HAP-1 (cell line): ENCODE results near the gene POLR2L.
A peak's percentile ranks its signal among the peaks of the same experiment; 100 is the strongest.

ENCODE experiments used
- DNase-seq, 2 experiments: peaks; one replicate each; pipeline ENCODE4 v3.0.0-alpha.2; 2016 to 2020; ENCODE audit warnings: low spot score in 2 of 2
- H3K27me3 ChIP-seq: fragments of 250-450 bp; sonication (Bioruptor Pico); 2 replicates; pipeline ENCODE4 v1.5.1; 2020; ENCODE audit warnings: low read depth, mild to moderate bottlenecking, moderate library complexity
- H3K36me3 ChIP-seq: fragments of 250-450 bp; sonication (Bioruptor Pico); replicated peaks from 2 replicates; pipeline ENCODE4 v1.5.1; 2020; ENCODE audit warnings: mild to moderate bottlenecking
- H3K4me1 ChIP-seq: fragments of 250-450 bp; sonication (Bioruptor Pico); 2 replicates; pipeline ENCODE4 v1.5.1; 2020; ENCODE audit warnings: mild to moderate bottlenecking
- H3K4me3 ChIP-seq: fragments of 250-450 bp; sonication (Bioruptor Pico); 2 replicates; pipeline ENCODE4 v1.5.1; 2020; ENCODE audit warnings: mild to moderate bottlenecking, moderate library complexity
- H3K9me3 ChIP-seq: fragments of 250-450 bp; sonication (Bioruptor Pico); 2 replicates; pipeline ENCODE4 v1.5.1; 2020; ENCODE audit warnings: mild to moderate bottlenecking, moderate library complexity
- in situ Hi-C: fragments of 300-500 bp; cut with MboI; formaldehyde crosslinking; loops from 3 replicates; pipeline ENCODE4 v1.14.3; 2020; ENCODE audit warnings: low sequenced_read_pairs, inconsistent platforms, mixed read lengths

The POLR2L gene

DNA sequence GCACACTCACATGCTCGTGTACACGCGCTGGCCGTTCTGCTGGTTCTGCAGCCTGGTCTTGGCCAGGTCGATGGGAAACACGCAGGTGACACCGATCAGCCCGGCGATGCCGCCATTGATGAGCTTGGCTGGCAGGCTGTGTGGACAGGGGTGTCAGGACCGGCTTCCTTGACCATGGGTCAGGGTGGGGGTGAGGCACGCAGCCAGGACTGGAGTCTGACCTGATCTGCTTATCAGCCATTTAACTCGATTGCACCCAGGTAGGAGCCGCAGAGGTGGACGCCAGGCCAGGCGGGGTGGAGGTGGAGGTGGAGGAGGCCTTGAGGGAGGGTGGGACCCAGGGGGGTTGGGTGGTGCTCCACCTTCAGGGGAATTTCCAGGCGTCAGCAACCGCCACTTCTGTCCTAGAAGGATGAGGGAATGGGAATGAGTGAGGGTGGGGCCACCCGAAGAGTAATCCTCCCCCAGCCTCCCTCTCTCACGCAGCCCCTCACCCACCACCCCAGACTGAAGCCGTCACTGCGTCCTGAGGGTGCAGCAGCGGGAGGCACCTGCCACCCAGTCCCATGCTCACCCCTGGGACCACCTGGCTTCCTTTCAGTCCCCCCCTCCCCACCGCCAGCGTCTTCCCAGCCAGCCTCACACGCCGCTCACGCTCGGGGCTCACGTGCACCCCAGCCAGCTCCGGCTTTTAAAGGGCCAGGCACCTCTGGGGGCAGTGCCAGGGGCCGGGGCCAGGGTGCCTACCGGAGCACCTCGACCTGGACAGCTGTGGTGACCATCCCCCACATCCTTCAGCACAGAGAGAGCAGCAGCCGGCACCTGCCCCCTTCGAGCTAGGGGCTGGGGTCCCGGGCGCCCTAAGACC lies 47.3 kb downstream of the POLR2L start:
- peaks cover 12% of the 10 kb centered on the region for H3K4me1 ChIP-seq
- H3K4me3 ChIP-seq = no peak overlapping the region
- no peaks in the 10 kb centered on the region for H3K9me3 ChIP-seq
- peaks cover 35% of the 10 kb centered on the region for H3K36me3 ChIP-seq
- H3K27me3 ChIP-seq = no peaks in the 10 kb centered on the region
- no peak for DNase-seq
- in situ Hi-C loops = no loop called here

GRCh38 chr11:794013-794765 lies 48.1 kb downstream of the POLR2L start:
- in situ Hi-C loops = no loop called here

DNA sequence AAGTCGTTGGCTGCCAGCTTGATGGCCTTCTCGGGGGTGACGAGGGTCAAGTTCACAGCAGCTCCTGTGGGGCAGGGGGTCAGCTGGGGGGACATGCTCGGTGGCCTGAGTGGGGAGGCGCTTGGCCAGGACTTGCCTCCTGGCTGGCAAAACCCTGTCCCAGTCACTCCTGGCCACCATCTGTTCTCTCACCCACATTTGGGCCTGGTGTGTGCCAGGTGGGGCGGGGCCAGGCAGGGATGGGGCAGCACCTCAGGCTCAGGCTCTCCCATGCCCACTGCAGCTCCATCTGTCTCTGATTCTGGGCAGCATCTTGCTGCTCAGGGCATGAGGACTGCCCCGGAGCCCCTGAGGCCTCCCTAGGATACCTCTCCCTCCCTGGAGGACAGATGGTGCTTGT lies 48.8 kb downstream of the POLR2L start:
- in situ Hi-C loops = no loop called here

More at GRCh38 chr11:794013-794765, 48.1 kb downstream of the POLR2L start:
- H3K9me3 ChIP-seq = no peaks in the 10 kb centered on the region
- no peak overlapping the region for H3K4me3 ChIP-seq
- DNase-seq = no peak
- peaks cover 27% of the 10 kb centered on the region for H3K36me3 ChIP-seq
- no peaks in the 10 kb centered on the region for H3K27me3 ChIP-seq
- H3K4me1 ChIP-seq = peaks cover 12% of the 10 kb centered on the region

GRCh38 chr11:792873-793272 lies 49.5 kb downstream of the POLR2L start:
- Histone ChIP-seq H3K4me1 (peaks cover 12% of the 10 kb centered on the region), H3K4me3 (no peak overlapping the region), H3K36me3 (peaks cover 24% of the 10 kb centered on the region), H3K9me3 (no peaks in the 10 kb centered on the region), H3K27me3 (no peaks in the 10 kb centered on the region)
- no peak for DNase-seq
- in situ Hi-C loops = no loop called here

More for the DNA sequence above, 48.8 kb downstream of the POLR2L start:
- no peak for DNase-seq
- H3K27me3 ChIP-seq = no peaks in the 10 kb centered on the region
- H3K9me3 ChIP-seq = no peaks in the 10 kb centered on the region
- H3K4me3 ChIP-seq = no peak overlapping the region
- peaks cover 24% of the 10 kb centered on the region for H3K36me3 ChIP-seq
- H3K4me1 ChIP-seq = peaks cover 12% of the 10 kb centered on the region

- Histone ChIP-seq H3K4me1 (peaks cover 12% of the 10 kb centered on the region), H3K36me3 (peaks cover 24% of the 10 kb centered on the region), H3K9me3 (no peaks in the 10 kb centered on the region), H3K4me3 (no peak overlapping the region), H3K27me3 (no peaks in the 10 kb centered on the region)
- DNase-seq = no peak
- in situ Hi-C loops = no loop called here
Measured at GRCh38 chr11:792535-792821, 49.9 kb downstream of the POLR2L start.

GRCh38 chr11:791658-792534 lies 50.4 kb downstream of the POLR2L start:
- in situ Hi-C loops = no loop called here
- H3K36me3 ChIP-seq = peaks cover 24% of the 10 kb centered on the region
- no peaks in the 10 kb centered on the region for H3K27me3 ChIP-seq
- peaks cover 11% of the 10 kb centered on the region for H3K4me1 ChIP-seq
- no peaks in the 10 kb centered on the region for H3K9me3 ChIP-seq
- no peak for DNase-seq
- no peak overlapping the region for H3K4me3 ChIP-seq

GRCh38 chr11:790721-791564 lies 51.4 kb downstream of the POLR2L start:
- H3K4me3 ChIP-seq = no peak overlapping the region
- in situ Hi-C loops = no loop called here
- peak in 1 of 2 experiments; percentile 53 for DNase-seq
- no peaks in the 10 kb centered on the region for H3K9me3 ChIP-seq
- H3K27me3 ChIP-seq = no peaks in the 10 kb centered on the region
- H3K36me3 ChIP-seq = peaks cover 24% of the 10 kb centered on the region
- peaks cover 3% of the 10 kb centered on the region for H3K4me1 ChIP-seq

- H3K36me3 ChIP-seq = peaks cover 24% of the 10 kb centered on the region
- H3K4me3 ChIP-seq = no peak within 1 kb of the TSS
- in situ Hi-C loops = no loop called here
- no peaks in the 10 kb centered on the region for H3K9me3 ChIP-seq
- DNase-seq = no peak
- no peaks in the 10 kb centered on the region for H3K4me1 ChIP-seq
- H3K27me3 ChIP-seq = no peaks in the 10 kb centered on the region
Measured at GRCh38 chr11:789943-790342, 52.4 kb downstream of the POLR2L start, which contains the start of gene CEND1. Gene CEND1, minus strand, starts transcription at chr11:790090. Its CDS starts 1,514 bp downstream, at chr11:788576.
